Suprapubic skin (tissue), 4 donors: ENCODE measurements around the gene CAMSAP1.

Experiments used
- EP300 ChIP-seq: sonication (generic); formaldehyde crosslinking; IDR thresholded peaks from one replicate; pipeline ENCODE4 v1.6.1; 2017; ENCODE audit warnings: antibody characterized with exemption
- POLR2A ChIP-seq, 2 donors: fragments of 450-650 bp; IDR thresholded peaks; one replicate each; pipeline ENCODE4 v1.6.1; 2017; ENCODE audit warnings: antibody characterized with exemption in 2 of 2, mild to moderate bottlenecking in 2 of 2, moderate library complexity in 2 of 2
- POLR2AphosphoS5 ChIP-seq, 3 donors: sonication (generic); formaldehyde crosslinking; IDR thresholded peaks; one replicate each; pipeline ENCODE4 v1.6.1; 2017; ENCODE audit warnings: antibody characterized with exemption in 3 of 3
- TF ChIP-seq, protein P1 (sequence below), 2 donors: fragments of 200-600 bp in 1 of 2; fragments of 450-650 bp in 1 of 2; sonication (generic) in 1 of 2; IDR thresholded peaks; one replicate each; pipeline ENCODE4 v1.5.1; 2016 to 2019; ENCODE audit warnings: antibody characterized with exemption in 2 of 2, mild to moderate bottlenecking in 1 of 2, moderate library complexity in 1 of 2

DNA sequence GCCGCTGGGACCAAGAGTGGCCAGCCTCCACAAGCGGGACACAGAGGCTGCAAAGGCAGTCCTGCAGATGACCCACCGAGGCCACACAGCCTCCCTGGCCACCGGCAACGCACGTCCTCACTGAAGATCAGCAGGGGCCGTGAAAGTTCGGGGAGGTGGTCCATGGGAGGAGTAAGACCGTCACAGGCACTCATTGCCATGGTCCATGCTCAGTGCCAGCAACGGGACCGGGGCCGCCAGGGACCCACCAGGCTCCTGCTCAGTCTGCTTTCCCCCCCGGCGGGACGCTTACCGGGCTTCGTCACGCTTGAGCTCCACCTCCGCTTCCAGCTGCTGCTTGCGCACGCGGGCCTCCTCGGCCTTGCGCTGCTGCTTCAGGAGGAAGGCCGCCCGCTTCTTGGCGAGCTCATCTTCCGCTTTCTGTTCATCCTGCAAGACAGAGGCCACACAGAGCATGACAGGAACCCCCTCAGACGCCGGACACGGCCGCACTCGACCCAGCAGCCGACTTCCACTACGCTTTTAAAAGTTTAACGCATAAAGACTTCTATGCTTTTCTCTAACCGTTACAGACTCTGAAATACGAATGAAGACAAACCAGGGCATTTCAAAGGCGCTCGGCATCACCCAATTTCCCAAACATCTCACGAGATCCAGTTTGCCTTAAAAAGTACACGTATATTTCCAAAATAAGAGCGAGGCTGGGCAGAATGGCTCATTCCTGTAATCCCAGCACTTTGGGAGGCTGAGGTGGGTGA is 88.4 kb downstream of the CAMSAP1 start:
- TF ChIP-seq, protein P1, sequence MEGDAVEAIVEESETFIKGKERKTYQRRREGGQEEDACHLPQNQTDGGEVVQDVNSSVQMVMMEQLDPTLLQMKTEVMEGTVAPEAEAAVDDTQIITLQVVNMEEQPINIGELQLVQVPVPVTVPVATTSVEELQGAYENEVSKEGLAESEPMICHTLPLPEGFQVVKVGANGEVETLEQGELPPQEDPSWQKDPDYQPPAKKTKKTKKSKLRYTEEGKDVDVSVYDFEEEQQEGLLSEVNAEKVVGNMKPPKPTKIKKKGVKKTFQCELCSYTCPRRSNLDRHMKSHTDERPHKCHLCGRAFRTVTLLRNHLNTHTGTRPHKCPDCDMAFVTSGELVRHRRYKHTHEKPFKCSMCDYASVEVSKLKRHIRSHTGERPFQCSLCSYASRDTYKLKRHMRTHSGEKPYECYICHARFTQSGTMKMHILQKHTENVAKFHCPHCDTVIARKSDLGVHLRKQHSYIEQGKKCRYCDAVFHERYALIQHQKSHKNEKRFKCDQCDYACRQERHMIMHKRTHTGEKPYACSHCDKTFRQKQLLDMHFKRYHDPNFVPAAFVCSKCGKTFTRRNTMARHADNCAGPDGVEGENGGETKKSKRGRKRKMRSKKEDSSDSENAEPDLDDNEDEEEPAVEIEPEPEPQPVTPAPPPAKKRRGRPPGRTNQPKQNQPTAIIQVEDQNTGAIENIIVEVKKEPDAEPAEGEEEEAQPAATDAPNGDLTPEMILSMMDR (IDR thresholded peaks at IDR 0.05): no peak
- TF ChIP-seq POLR2A (IDR thresholded peaks at IDR 0.05) (no peak), EP300 (no peak), POLR2AphosphoS5 (IDR thresholded peaks at IDR 0.05) (no peak)
